ENCODE measurements around the gene CFAP157. TPM values are rescaled to one million over a fixed set of nuclear protein-coding genes. Genes with fewer than 3 reads are reported as not detected.
A peak's percentile ranks its signal among the peaks of the same experiment; 100 is the strongest.

Gene CFAP157
- total and polyA plus RNA-seq, 2 of the 13 experiments (the other 11 are each of a cell fraction or from before 2014, with no cell fraction given) = 0.07 TPM; not detected in 1

DNA sequence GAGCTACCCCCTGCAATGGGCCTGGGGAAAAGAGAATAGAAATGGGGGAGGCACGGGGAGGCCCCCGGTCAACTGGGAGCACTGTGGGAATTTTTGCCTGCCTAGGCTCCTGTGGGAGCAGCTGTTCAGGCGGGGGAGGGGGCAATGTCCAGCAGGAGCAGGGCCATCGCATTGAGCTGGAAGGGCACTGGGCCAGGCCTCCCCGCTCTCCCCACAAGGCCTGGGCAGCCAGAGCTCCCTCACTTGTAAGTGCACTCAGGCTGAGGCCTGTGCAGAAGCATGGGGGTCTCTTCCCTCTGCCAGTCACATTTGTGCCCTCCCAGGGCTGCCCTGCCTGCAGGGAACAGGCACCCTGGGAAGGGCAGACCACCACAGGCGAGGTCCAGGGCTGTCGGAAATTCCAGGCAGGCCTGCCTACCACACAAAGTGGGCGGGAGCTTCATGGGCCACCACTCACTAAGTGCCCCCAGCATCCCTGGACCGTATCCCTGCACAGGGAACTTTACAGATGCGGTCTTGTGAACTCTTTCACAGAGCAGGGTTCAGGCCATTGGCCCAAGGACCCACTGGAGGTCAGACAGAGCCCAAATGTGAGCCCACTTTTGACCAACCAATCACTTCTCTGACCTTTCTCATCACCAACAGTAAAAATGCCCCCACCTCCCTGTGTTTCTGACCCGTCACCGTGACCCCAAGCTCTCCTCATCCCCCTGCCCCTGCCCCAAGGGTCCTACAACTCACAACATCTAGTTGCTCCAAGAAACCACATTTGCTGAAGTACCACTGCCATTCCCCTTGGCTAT is 1.0 kb upstream of the CFAP157 start (continued):
- TF ChIP-seq, protein P1, sequence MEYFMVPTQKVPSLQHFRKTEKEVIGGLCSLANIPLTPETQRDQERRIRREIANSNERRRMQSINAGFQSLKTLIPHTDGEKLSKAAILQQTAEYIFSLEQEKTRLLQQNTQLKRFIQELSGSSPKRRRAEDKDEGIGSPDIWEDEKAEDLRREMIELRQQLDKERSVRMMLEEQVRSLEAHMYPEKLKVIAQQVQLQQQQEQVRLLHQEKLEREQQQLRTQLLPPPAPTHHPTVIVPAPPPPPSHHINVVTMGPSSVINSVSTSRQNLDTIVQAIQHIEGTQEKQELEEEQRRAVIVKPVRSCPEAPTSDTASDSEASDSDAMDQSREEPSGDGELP (IDR thresholded peaks at IDR 0.05; ENCODE audit: borderline replicate concordance, low read depth) = peak; percentile 36; the same call in 1 of the 2 replicates
- TF ChIP-seq, protein P2, sequence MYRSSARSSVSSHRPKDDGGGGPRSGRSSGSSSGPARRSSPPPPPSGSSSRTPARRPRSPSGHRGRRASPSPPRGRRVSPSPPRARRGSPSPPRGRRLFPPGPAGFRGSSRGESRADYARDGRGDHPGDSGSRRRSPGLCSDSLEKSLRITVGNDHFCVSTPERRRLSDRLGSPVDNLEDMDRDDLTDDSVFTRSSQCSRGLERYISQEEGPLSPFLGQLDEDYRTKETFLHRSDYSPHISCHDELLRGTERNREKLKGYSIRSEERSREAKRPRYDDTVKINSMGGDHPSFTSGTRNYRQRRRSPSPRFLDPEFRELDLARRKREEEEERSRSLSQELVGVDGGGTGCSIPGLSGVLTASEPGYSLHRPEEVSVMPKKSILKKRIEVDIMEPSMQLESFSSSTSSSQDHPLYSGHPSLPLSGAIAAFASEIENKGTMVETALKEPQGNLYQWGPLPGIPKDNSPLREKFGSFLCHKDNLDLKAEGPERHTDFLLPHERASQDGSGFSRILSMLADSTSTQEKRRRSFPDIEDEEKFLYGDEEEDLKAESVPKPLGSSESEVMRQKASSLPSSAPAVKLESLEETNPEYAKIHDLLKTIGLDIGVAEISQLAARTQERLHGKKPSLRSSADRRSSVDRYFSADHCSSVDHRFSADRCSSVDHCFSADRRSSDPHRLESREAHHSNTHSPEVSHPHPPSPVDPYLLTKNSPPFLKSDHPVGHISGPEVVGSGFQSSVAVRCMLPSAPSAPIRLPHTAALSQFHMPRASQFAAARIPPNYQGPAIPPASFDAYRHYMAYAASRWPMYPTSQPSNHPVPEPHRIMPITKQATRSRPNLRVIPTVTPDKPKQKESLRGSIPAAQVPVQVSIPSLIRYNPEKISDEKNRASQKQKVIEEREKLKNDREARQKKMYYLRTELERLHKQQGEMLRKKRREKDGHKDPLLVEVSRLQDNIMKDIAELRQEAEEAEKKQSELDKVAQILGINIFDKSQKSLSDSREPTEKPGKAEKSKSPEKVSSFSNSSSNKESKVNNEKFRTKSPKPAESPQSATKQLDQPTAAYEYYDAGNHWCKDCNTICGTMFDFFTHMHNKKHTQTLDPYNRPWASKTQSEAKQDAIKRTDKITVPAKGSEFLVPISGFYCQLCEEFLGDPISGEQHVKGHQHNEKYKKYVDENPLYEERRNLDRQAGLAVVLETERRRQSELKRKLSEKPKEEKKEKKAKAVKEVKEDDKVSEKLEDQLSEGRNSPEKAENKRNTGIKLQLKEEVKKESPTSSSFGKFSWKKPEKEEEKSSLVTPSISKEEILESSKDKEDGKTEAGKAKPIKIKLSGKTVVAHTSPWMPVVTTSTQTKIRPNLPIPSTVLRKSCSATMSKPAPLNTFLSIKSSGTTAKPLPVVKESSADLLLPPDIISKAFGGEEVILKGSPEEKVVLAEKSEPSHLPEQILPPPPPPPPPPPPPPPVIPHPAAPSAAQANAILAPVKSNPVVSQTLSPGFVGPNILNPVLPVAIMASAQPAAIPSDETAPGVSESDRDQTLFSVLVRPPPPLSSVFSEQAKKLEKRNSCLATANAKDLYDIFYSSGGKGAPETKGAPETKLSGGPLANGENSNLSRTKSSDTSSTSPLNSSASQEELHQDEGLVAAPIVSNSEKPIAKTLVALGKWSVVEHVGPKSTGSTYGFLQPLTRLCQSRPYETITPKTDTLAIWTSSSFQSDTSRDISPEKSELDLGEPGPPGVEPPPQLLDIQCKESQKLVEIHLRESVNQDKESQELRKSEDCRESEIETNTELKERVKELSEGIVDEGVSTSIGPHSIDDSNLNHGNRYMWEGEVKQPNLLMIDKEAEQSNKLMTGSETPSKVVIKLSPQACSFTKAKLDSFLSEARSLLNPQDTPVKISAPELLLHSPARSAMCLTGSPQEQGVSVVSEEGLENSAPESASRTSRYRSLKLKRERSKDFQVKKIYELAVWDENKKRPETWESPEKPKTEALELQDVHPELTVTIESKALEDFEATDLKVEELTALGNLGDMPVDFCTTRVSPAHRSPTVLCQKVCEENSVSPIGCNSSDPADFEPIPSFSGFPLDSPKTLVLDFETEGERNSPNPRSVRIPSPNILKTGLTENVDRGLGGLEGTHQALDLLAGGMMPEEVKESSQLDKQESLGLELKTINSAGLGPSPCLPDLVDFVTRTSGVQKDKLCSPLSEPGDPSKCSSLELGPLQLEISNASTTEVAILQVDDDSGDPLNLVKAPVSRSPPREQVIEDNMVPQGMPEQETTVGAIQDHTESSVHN (CRISPR knock-in tag; IDR thresholded peaks at IDR 0.05) = no peak
- TF ChIP-seq DMAP1 (CRISPR knock-in tag; IDR thresholded peaks at IDR 0.05) (no peak), ZFX (CRISPR knock-in tag; IDR thresholded peaks at IDR 0.05; ENCODE audit: low read depth) (peak; percentile 30; the same call in 1 of the 2 replicates), ZBTB20 (CRISPR knock-in tag; IDR thresholded peaks at IDR 0.05; ENCODE audit: borderline replicate concordance, low read depth) (no peak), HNRNPUL1 (IDR thresholded peaks at IDR 0.05; ENCODE audit: low read depth, low read length) (no peak), CHCHD3 (CRISPR knock-in tag; IDR thresholded peaks at IDR 0.05) (no peak)
